HL-60 (cell line): Measurements from ENCODE around the gene TSEN2.

Experiments
- TF ChIP-seq, protein P1 (sequence below): IDR thresholded peaks from 2 replicates; pipeline ENCODE4 v1.6.1; 2012; ENCODE audit warnings: low read depth; ENCODE audit not compliant: insufficient replicate concordance
- TF ChIP-seq, protein P2 (sequence below): IDR thresholded peaks from one replicate; pipeline ENCODE4 v1.5.1; 2011; ENCODE audit warnings: low read length, control low read depth, inconsistent platforms; ENCODE audit not compliant: insufficient read depth

DNA sequence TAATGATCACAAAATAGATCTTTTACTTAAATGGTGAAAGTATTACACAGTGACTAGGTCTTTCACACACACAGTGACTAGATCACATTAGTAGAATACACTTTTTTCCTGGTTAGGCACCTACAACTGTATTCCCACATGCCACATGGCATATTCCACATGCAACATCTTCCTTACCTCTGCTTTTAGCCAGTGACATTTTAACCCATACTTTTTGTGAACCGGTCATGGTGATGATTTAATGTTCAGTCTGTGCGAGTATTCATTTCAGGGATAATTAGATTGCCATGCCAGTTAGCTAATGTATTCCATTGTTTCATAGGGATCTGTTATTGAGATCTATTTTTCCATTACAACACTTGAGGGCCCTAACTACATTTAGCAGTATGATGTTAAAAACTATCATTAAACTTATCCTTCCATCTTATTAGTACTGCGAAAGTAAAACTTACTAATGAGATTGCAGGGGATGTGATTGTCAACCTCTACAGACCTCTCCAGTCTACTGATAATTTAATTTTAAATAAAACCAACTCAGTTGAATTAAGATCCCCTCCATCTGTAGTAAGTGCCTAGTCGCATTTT, 28.3 kb downstream of the TSEN2 start:
- TF ChIP-seq, protein P1, sequence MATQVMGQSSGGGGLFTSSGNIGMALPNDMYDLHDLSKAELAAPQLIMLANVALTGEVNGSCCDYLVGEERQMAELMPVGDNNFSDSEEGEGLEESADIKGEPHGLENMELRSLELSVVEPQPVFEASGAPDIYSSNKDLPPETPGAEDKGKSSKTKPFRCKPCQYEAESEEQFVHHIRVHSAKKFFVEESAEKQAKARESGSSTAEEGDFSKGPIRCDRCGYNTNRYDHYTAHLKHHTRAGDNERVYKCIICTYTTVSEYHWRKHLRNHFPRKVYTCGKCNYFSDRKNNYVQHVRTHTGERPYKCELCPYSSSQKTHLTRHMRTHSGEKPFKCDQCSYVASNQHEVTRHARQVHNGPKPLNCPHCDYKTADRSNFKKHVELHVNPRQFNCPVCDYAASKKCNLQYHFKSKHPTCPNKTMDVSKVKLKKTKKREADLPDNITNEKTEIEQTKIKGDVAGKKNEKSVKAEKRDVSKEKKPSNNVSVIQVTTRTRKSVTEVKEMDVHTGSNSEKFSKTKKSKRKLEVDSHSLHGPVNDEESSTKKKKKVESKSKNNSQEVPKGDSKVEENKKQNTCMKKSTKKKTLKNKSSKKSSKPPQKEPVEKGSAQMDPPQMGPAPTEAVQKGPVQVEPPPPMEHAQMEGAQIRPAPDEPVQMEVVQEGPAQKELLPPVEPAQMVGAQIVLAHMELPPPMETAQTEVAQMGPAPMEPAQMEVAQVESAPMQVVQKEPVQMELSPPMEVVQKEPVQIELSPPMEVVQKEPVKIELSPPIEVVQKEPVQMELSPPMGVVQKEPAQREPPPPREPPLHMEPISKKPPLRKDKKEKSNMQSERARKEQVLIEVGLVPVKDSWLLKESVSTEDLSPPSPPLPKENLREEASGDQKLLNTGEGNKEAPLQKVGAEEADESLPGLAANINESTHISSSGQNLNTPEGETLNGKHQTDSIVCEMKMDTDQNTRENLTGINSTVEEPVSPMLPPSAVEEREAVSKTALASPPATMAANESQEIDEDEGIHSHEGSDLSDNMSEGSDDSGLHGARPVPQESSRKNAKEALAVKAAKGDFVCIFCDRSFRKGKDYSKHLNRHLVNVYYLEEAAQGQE: no peak
- TF ChIP-seq, protein P2, sequence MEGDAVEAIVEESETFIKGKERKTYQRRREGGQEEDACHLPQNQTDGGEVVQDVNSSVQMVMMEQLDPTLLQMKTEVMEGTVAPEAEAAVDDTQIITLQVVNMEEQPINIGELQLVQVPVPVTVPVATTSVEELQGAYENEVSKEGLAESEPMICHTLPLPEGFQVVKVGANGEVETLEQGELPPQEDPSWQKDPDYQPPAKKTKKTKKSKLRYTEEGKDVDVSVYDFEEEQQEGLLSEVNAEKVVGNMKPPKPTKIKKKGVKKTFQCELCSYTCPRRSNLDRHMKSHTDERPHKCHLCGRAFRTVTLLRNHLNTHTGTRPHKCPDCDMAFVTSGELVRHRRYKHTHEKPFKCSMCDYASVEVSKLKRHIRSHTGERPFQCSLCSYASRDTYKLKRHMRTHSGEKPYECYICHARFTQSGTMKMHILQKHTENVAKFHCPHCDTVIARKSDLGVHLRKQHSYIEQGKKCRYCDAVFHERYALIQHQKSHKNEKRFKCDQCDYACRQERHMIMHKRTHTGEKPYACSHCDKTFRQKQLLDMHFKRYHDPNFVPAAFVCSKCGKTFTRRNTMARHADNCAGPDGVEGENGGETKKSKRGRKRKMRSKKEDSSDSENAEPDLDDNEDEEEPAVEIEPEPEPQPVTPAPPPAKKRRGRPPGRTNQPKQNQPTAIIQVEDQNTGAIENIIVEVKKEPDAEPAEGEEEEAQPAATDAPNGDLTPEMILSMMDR: no peak
